Calu3 (cell line): Measurements from ENCODE around the gene DAAM2. TPM values are rescaled to one million over a fixed set of nuclear protein-coding genes. Genes with fewer than 3 reads are reported as not detected.

Experiments used
- BruUV-seq: library from RNA; stranded (reverse); fragments of 400-500 nt; replicated peaks from 2 replicates; lab custom pipeline; 2021; lab: Mats Ljungman, UMichigan
- CTCF ChIA-PET: fragments of 300-600 bp; sonication (Branson Sonifier 250); formaldehyde crosslinking; loops from one replicate; lab custom pipeline; 2022; ENCODE audit warnings: antibody characterized with exemption; lab: Charles Lee
- DNase-seq: peaks from one replicate; pipeline ENCODE4 v3.0.0; 2022
- H3K27ac Mint-ChIP-seq: one replicate; pipeline ENCODE4 v1.8.0; 2022; ENCODE audit warnings: mixed read lengths; ENCODE audit not compliant: unreplicated experiment
- H3K27me3 Mint-ChIP-seq: one replicate; pipeline ENCODE4 v1.8.0; 2022; ENCODE audit warnings: mixed read lengths; ENCODE audit not compliant: unreplicated experiment
- H3K36me3 Mint-ChIP-seq: one replicate; pipeline ENCODE4 v1.8.0; 2022; ENCODE audit warnings: mild to moderate bottlenecking, moderate library complexity, mixed read lengths; ENCODE audit not compliant: insufficient read depth, unreplicated experiment
- H3K4me1 Mint-ChIP-seq: one replicate; pipeline ENCODE4 v1.8.0; 2022; ENCODE audit warnings: mild to moderate bottlenecking, low read depth, mixed read lengths; ENCODE audit not compliant: unreplicated experiment
- H3K4me3 Mint-ChIP-seq: one replicate; pipeline ENCODE4 v1.8.0; 2022; ENCODE audit warnings: mild to moderate bottlenecking, low read depth, moderate library complexity, mixed read lengths; ENCODE audit not compliant: unreplicated experiment
- H3K9me3 Mint-ChIP-seq: one replicate; pipeline ENCODE4 v1.8.0; 2022; ENCODE audit warnings: low read depth, mixed read lengths; ENCODE audit not compliant: unreplicated experiment
- CTCF ChIP-seq: fragments of 200-600 bp; IDR thresholded peaks from one replicate; pipeline ENCODE4 v1.8.0; 2022; ENCODE audit warnings: antibody characterized with exemption; ENCODE audit not compliant: unreplicated experiment
- intact Hi-C: fragments of 100-400 bp; cut with micrococcal nuclease; formaldehyde crosslinking; loops from one replicate; pipeline ENCODE4 v1.10.0; 2022; ENCODE audit not compliant: unreplicated experiment
- total RNA-seq: library from RNA; stranded (reverse); gene quantifications from 2 replicates; pipeline ENCODE4 v1.2.3, GENCODE V29; 2022

DAAM2 gene
- total RNA-seq, 1 experiment from 2014 or later, result not detected

GRCh38 chr6:39945626-39946025 lies 153.4 kb downstream of the DAAM2 start:
- Mint-ChIP-seq H3K4me3 (no peak overlapping the region), H3K9me3 (no peaks in the 10 kb centered on the region), H3K27ac (no peak overlapping the region), H3K36me3 (no peaks in the 10 kb centered on the region), H3K27me3 (peaks cover 16% of the 10 kb centered on the region), H3K4me1 (no peaks in the 10 kb centered on the region)
- BruUV-seq, result no TSS peak
- intact Hi-C loops, result no loop called here
- no peak for DNase-seq
- CTCF ChIA-PET, result no interaction called here
- no peak for TF ChIP-seq CTCF

GRCh38 chr6:39947611-39948068 lies 155.5 kb downstream of the DAAM2 start:
- Mint-ChIP-seq H3K36me3 (no peaks in the 10 kb centered on the region), H3K4me1 (no peaks in the 10 kb centered on the region), H3K27me3 (peaks cover 16% of the 10 kb centered on the region), H3K9me3 (no peaks in the 10 kb centered on the region), H3K4me3 (no peak overlapping the region), H3K27ac (no peak overlapping the region)
- no peak for TF ChIP-seq CTCF
- CTCF ChIA-PET, result no interaction called here
- intact Hi-C loops, result no loop called here
- BruUV-seq, result no TSS peak
- no peak for DNase-seq

GRCh38 chr6:39948199-39948791 lies 156.1 kb downstream of the DAAM2 start:
- Mint-ChIP-seq H3K9me3 (no peaks in the 10 kb centered on the region), H3K4me1 (no peaks in the 10 kb centered on the region), H3K4me3 (no peak overlapping the region), H3K36me3 (no peaks in the 10 kb centered on the region), H3K27me3 (peaks cover 16% of the 10 kb centered on the region), H3K27ac (no peak overlapping the region)
- CTCF ChIA-PET, result no interaction called here
- no TSS peak for BruUV-seq
- DNase-seq, result no peak
- no peak for TF ChIP-seq CTCF
- intact Hi-C loops, result no loop called here

GRCh38 chr6:39950125-39950720 lies 158.0 kb downstream of the DAAM2 start:
- no peak overlapping the region for H3K27ac Mint-ChIP-seq
- no peak for DNase-seq
- H3K27me3 Mint-ChIP-seq, result peaks cover 16% of the 10 kb centered on the region
- intact Hi-C loops, result no loop called here
- H3K9me3 Mint-ChIP-seq, result no peaks in the 10 kb centered on the region
- CTCF ChIA-PET, result interaction anchor here (0.6 kb wide), 1 partner anchor 29 kb away, joined by 3 read pairs; no protein-coding TSS in a partner anchor
- H3K4me3 Mint-ChIP-seq, result no peak overlapping the region
- BruUV-seq, result no TSS peak
- no peaks in the 10 kb centered on the region for H3K36me3 Mint-ChIP-seq
- no peak for TF ChIP-seq CTCF
- no peaks in the 10 kb centered on the region for H3K4me1 Mint-ChIP-seq
